Subcutaneous abdominal adipose tissue (tissue), 5 donors: ENCODE data around the gene CCDC137.

Source experiments
- H3K27ac ChIP-seq: one replicate; pipeline ENCODE4 v1.7.0; 2013; ENCODE audit warnings: low read depth, mild to moderate bottlenecking, inconsistent platforms, low read length, moderate library complexity
- H3K27me3 ChIP-seq, 5 donors: one replicate each; pipeline ENCODE4 v1.7.0; 2013; ENCODE audit warnings: low read length in 5 of 5, inconsistent platforms in 1 of 5; ENCODE audit not compliant: control insufficient read depth in 5 of 5, insufficient read depth in 4 of 5
- H3K36me3 ChIP-seq, 5 donors: one replicate each; pipeline ENCODE4 v1.7.0; 2013; ENCODE audit warnings: low read length in 5 of 5; ENCODE audit not compliant: control insufficient read depth in 5 of 5, insufficient read depth in 5 of 5
- H3K4me1 ChIP-seq, 5 donors: one replicate each; pipeline ENCODE4 v1.7.0; 2013; ENCODE audit warnings: low read length in 5 of 5, mild to moderate bottlenecking in 3 of 5, moderate library complexity in 1 of 5; ENCODE audit not compliant: control insufficient read depth in 5 of 5, insufficient read depth in 5 of 5
- H3K4me3 ChIP-seq, 5 donors: one replicate each; pipeline ENCODE4 v1.7.0; 2013; ENCODE audit warnings: low read length in 5 of 5, low read depth in 1 of 5
- H3K9ac ChIP-seq, 5 donors: one replicate each; pipeline ENCODE4 v1.7.0; 2013; ENCODE audit warnings: low read length in 5 of 5, mild to moderate bottlenecking in 4 of 5, moderate library complexity in 3 of 5
- H3K9me3 ChIP-seq, 5 donors: one replicate each; pipeline ENCODE4 v1.7.0; 2013; ENCODE audit warnings: low read length in 5 of 5; ENCODE audit not compliant: control insufficient read depth in 5 of 5
- donor health status: healthy.
- donor health status: healthy.
- donor health status: healthy.
- donor health status: healthy.
- donor health status: healthy.

Gene CCDC137

DNA sequence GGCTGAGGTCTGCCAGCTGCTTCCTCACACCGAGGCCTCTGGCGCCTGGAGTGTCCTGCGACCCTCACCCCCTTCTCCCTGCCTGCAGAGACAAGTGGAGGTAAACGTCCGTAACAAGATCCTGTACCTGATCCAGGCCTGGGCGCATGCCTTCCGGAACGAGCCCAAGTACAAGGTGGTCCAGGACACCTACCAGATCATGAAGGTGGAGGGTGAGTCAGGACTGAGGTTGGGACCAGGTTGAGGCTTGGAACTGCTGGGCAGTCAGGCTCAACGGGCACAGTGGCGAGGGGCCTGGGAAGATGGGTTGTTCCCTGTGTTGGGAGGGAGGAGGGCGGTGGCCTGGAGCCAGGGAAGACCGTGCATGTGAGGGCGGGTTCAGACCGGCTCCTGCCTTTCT, 22.1 kb downstream of the CCDC137 start:
- Histone ChIP-seq H3K27me3 (no peaks in the 10 kb centered on the region), H3K36me3 (peaks cover 0 to 82% (median 78%) of the 10 kb centered on the region in 5 donors), H3K27ac (no peak overlapping the region), H3K4me3 (no peak overlapping the region), H3K9ac (no peak overlapping the region), H3K4me1 (peaks cover 14 to 21% (median 17%) of the 10 kb centered on the region in 5 donors), H3K9me3 (no peaks in the 10 kb centered on the region)

- Histone ChIP-seq H3K4me3 (no peak overlapping the region), H3K27ac (no peak overlapping the region), H3K27me3 (no peaks in the 10 kb centered on the region), H3K9me3 (no peaks in the 10 kb centered on the region), H3K36me3 (peaks cover 0 to 97% (median 92%) of the 10 kb centered on the region in 5 donors), H3K4me1 (peaks cover 7 to 12% (median 8%) of the 10 kb centered on the region in 5 donors), H3K9ac (no peak overlapping the region)
Measured at GRCh38 chr17:81690066-81690465, 23.5 kb downstream of the CCDC137 start.

- H3K9ac ChIP-seq = no peak overlapping the region
- no peaks in the 10 kb centered on the region for H3K9me3 ChIP-seq
- H3K27me3 ChIP-seq = no peaks in the 10 kb centered on the region
- no peak overlapping the region for H3K27ac ChIP-seq
- H3K4me1 ChIP-seq = peaks cover 3 to 9% (median 5%) of the 10 kb centered on the region in 5 donors
- no peak overlapping the region for H3K4me3 ChIP-seq
- H3K36me3 ChIP-seq = peaks cover 0 to 100% (median 95%) of the 10 kb centered on the region in 5 donors
Measured at GRCh38 chr17:81690549-81690948, 24.0 kb downstream of the CCDC137 start.

DNA sequence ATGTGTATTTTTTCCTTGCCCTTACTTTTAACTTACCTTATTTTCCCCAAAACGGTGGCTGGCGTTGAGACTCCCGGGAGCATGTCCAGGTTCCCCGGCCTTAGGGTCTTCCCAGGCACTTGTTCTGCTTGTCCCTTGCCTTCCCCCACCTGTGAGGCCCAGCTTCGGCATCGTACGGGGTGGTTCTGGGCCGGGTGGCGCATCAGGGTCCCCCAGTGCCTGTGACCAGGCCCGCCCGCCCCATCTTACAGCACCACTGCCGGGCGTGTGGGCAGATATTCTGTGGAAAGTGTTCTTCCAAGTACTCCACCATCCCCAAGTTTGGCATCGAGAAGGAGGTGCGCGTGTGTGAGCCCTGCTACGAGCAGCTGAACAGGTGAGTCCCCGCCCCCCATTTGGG, 24.7 kb downstream of the CCDC137 start:
- peaks cover 0 to 100% (median 97%) of the 10 kb centered on the region in 5 donors for H3K36me3 ChIP-seq
- no peaks in the 10 kb centered on the region for H3K27me3 ChIP-seq
- no peak overlapping the region for H3K27ac ChIP-seq
- H3K9me3 ChIP-seq = no peaks in the 10 kb centered on the region
- H3K4me1 ChIP-seq = peaks cover 0 to 6% (median 3%) of the 10 kb centered on the region in 5 donors
- H3K4me3 ChIP-seq = no peak overlapping the region
- no peak overlapping the region for H3K9ac ChIP-seq

DNA sequence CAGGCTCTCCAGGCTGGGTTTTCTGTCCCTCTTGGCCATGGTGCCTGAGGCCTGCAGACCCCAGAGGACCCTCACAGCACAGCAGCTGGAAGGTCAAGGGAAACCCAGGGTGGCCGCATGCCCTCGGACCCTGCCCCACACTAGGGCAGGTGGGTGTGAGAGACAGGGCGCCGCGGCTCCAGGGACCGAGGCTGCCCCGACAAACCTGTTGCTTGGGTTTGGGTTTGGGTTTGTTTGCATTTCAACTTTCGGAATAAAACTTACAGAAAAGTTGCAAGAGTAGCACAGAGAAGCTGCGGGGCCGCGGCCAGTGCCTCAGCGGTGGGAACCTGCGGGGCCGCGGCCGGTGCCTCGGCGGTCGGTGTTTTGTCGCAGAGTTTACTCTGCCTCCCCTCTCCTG, 25.1 kb downstream of the CCDC137 start:
- Histone ChIP-seq H3K9ac (no peak overlapping the region), H3K4me3 (no peak overlapping the region), H3K36me3 (peaks cover 0 to 100% (median 97%) of the 10 kb centered on the region in 5 donors), H3K27me3 (no peaks in the 10 kb centered on the region), H3K9me3 (no peaks in the 10 kb centered on the region), H3K27ac (no peak overlapping the region), H3K4me1 (peaks cover 0 to 6% (median under 1%) of the 10 kb centered on the region in 5 donors)

DNA sequence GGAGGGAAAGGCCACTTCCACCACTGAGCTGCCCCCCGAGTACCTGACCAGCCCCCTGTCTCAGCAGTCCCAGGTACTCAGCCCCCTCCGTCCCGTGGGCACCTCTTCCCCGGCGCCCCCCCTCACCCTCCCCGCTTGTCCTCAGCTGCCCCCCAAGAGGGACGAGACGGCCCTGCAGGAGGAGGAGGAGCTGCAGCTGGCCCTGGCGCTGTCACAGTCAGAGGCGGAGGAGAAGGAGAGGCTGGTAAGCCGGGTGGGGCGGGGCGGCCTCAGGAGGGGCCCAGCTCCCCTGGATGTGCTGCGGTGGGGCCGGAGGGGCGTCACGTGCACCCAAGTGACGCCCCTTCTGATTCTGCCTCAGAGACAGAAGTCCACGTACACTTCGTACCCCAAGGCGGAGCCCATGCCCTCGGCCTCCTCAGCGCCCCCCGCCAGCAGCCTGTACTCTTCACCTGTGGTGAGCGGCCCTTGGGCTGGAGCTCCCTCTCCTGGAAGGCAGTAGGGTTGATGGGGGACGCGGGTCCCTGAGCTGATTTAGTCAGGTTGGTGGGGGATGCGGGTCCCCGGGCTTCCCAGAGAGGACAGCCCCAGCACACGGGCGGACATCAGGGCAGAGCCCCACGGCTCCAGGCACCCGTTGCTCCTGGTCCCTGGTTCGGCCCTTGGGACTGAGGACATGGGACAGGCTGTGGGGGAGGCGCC, 27.1 kb downstream of the CCDC137 start:
- Histone ChIP-seq H3K9ac (no peak overlapping the region), H3K36me3 (peaks cover 0 to 100% (median 96%) of the 10 kb centered on the region in 5 donors), H3K27me3 (no peaks in the 10 kb centered on the region), H3K27ac (no peak overlapping the region), H3K9me3 (no peaks in the 10 kb centered on the region), H3K4me1 (peaks cover 0 to 6% (median 0%) of the 10 kb centered on the region in 5 donors), H3K4me3 (no peak overlapping the region)

DNA sequence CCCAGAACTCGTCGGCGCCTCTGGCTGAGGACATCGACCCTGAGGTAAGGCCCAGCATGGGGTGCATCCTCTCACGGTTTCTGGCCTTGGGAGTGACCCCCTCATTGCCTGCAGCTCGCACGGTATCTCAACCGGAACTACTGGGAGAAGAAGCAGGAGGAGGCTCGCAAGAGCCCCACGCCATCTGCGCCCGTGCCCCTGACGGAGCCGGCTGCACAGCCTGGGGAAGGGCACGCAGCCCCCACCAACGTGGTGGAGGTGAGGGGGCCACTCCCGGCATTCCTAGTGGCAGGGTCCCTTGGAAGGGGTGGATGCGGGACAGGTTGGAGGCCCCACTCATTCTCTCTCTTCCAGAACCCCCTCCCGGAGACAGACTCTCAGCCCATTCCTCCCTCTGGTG, 28.3 kb downstream of the CCDC137 start:
- no peaks in the 10 kb centered on the region for H3K9me3 ChIP-seq
- H3K36me3 ChIP-seq = peaks cover 0 to 94% (median 92%) of the 10 kb centered on the region in 5 donors
- peaks cover 0 to 6% (median 0%) of the 10 kb centered on the region in 5 donors for H3K4me1 ChIP-seq
- no peaks in the 10 kb centered on the region for H3K27me3 ChIP-seq
- H3K4me3 ChIP-seq = no peak overlapping the region
- H3K27ac ChIP-seq = no peak overlapping the region
- H3K9ac ChIP-seq = no peak overlapping the region

DNA sequence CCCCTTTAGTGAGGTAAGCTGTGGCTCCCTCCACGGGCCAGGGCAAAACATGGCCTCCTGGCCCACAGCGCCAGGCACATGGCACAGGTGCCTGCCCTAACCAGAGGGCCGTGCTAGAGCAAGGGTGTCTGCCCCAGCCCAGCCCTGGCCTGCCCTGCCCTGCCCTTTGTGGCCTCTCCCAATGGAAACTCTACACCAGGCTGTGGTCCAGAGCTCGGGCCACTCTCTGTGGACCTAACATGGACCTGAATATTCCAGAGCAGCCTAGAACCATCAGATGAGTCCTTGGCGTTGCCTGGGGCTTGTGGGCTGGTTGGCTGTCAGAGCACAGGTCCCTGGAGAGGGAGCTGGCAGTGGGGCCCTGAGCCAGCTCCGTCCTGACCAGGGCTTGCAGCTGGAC, 28.7 kb downstream of the CCDC137 start:
- peaks cover 0 to 90% (median 88%) of the 10 kb centered on the region in 5 donors for H3K36me3 ChIP-seq
- H3K9me3 ChIP-seq = no peaks in the 10 kb centered on the region
- H3K9ac ChIP-seq = no peak overlapping the region

DNA sequence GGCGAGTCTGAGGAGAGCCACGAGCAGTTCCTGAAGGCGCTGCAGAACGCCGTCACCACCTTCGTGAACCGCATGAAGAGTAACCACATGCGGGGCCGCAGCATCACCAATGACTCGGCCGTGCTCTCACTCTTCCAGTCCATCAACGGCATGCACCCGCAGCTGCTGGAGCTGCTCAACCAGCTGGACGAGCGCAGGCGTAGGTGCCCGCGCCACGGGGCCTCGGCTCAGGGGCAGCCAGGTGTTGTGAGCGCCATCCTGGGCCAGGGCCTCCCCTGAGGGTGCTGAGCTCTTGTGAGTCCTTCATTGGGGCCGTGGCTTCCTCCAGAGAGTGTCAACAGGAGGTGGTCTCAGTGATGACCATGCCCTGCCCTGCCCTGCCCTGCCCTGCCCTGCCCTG, 29.3 kb downstream of the CCDC137 start:
- peaks cover 0 to 8% (median 2%) of the 10 kb centered on the region in 5 donors for H3K4me1 ChIP-seq
- H3K36me3 ChIP-seq = peaks cover 0 to 90% (median 85%) of the 10 kb centered on the region in 5 donors
- H3K4me3 ChIP-seq = no peak overlapping the region
- no peaks in the 10 kb centered on the region for H3K9me3 ChIP-seq
- H3K9ac ChIP-seq = no peak overlapping the region
- H3K27me3 ChIP-seq = no peaks in the 10 kb centered on the region
- H3K27ac ChIP-seq = no peak overlapping the region

More for the DNA sequence above, 28.7 kb downstream of the CCDC137 start:
- no peaks in the 10 kb centered on the region for H3K27me3 ChIP-seq
- H3K27ac ChIP-seq = no peak overlapping the region
- peaks cover 0 to 6% (median 0%) of the 10 kb centered on the region in 5 donors for H3K4me1 ChIP-seq
- H3K4me3 ChIP-seq = no peak overlapping the region

GRCh38 chr17:81696218-81696941, 29.8 kb downstream of the CCDC137 start:
- no peaks in the 10 kb centered on the region for H3K27me3 ChIP-seq
- no peak overlapping the region for H3K27ac ChIP-seq
- H3K4me3 ChIP-seq = no peak overlapping the region
- H3K4me1 ChIP-seq = peaks cover 0 to 13% (median 8%) of the 10 kb centered on the region in 5 donors
- H3K9me3 ChIP-seq = no peaks in the 10 kb centered on the region
- peaks cover 0 to 90% (median 86%) of the 10 kb centered on the region in 5 donors for H3K36me3 ChIP-seq
- H3K9ac ChIP-seq = no peak overlapping the region
